Articular chondrocyte of knee joint (primary cell): Measurements from ENCODE around the gene BSND. TPM values are rescaled to one million over a fixed set of nuclear protein-coding genes. Genes with fewer than 3 reads are reported as not detected.

Experiments
- total RNA-seq: library from RNA; depleted of rRNA; stranded (reverse); fragments of >200 nt; gene quantifications from 2 replicates; pipeline ENCODE4 v1.2.3, GENCODE V29; 2012

The BSND gene
- not detected in 2 replicates for total RNA-seq

DNA sequence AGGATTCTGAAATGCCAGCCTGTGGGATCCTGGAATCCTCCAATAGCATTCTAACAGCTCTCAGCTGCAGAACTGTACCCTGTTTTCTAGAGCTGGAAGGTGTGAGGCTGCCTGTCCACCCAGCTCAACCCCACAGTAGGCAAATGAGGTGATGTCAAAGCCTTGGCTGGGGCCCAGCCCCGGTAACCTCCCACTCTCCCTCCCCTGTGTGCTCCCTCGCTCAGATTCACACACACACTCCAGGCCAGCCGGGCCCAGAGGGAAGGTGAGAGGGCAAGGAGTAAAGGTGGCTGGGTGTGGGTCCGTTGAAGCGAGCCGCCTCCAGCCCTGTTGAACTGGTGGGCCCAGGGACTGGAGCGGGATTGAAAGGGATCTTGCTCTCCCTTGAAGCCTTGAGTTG, at the start of gene BSND:
BSND (plus strand) TSS at position 257 of the 400 bp plus-strand sequence. CDS start 254 bp downstream, outside the sequence.

DNA sequence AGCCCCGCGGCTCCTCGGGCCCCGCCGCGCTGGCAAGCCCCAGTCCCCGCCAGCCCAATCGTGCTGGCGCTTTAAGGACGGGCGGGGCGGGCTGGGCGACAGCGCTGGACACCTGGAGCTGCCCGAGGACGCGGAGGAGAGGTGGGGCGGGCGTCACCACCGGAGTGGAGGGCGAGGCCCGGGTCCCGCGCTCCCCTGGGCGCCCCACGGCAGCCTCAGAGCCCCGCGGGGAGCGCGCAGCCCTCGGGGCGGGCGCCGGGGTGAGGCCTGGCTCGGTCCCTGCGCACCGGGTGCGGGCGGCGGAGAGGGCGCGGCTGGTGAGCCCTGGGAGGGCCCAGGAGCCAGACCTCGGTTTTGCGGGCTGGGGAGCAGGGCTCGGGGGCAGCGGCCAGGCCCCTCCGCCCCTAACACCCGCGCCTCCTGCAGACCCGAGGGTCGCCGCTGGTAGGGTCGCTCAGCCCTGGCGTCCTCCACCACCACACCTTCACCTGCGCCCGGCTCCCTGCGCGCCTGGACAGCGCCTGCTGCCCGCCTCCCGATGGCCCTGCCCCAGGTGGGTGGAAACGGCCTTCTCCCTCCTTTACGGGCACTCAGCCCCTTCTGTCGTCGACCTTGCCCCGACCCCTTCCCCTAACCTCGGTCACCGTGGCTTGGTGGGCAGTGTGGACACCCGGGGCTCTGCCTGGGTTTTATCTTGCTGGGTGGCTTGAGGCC, 18.0 kb upstream of the BSND start, which contains the start of gene TMEM61:
TMEM61 (plus strand) TSS at position 101 of the 714 bp plus-strand sequence; CDS start at position 539, 438 bp downstream.

DNA sequence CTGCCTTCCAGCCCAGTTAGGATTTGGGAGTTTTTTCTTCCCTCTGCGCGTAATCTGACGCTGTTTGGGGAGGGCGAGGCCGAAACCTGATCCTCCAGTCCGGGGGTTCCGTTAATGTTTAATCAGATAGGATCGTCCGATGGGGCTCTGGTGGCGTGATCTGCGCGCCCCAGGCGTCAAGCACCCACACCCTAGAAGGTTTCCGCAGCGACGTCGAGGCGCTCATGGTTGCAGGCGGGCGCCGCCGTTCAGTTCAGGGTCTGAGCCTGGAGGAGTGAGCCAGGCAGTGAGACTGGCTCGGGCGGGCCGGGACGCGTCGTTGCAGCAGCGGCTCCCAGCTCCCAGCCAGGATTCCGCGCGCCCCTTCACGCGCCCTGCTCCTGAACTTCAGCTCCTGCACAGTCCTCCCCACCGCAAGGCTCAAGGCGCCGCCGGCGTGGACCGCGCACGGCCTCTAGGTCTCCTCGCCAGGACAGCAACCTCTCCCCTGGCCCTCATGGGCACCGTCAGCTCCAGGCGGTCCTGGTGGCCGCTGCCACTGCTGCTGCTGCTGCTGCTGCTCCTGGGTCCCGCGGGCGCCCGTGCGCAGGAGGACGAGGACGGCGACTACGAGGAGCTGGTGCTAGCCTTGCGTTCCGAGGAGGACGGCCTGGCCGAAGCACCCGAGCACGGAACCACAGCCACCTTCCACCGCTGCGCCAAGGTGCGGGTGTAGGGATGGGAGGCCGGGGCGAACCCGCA, 40.8 kb downstream of the BSND start, which contains the start of gene PCSK9:
PCSK9 (plus strand) TSS at position 207 of the 741 bp plus-strand sequence; CDS start at position 497, 290 bp downstream.

Other genes starting within 250 kb of the BSND start
- 4.3 and 5.7 TPM in 2 replicates for gene PARS2, start 234.4 kb upstream of the BSND start, total RNA-seq
- under 0.01 TPM in 1 of 2 replicates, not detected in the other for gene TTC22, start 197.6 kb upstream of the BSND start, total RNA-seq
- 137 and 154 TPM in 2 replicates for gene DHCR24, start 111.7 kb upstream of the BSND start, total RNA-seq
- gene TMEM61, start 18.3 kb upstream of the BSND start, total RNA-seq, result 0.11 TPM in 1 of 2 replicates, not detected in the other
- gene PCSK9, start 40.6 kb downstream of the BSND start, total RNA-seq, result 0.26 and 0.86 TPM in 2 replicates
- gene USP24, start 216.4 kb downstream of the BSND start, total RNA-seq, result 93.6 and 95.0 TPM in 2 replicates